Sigmoid colon (tissue), 4 donors: ENCODE results near the gene HPGDS.

Experiments
- CTCF ChIP-seq, 4 experiments: fragments of 450-650 bp in 3 of 4; fragments of 200-600 bp in 1 of 4; IDR thresholded peaks; one replicate each; pipeline ENCODE4 v1.5.1; 2016 to 2019; ENCODE audit warnings: antibody characterized with exemption in 4 of 4, mild to moderate bottlenecking in 3 of 4, moderate library complexity in 2 of 4
- POLR2AphosphoS5 ChIP-seq, 4 donors: sonication (generic); formaldehyde crosslinking; IDR thresholded peaks; one replicate each; pipeline ENCODE4 v1.6.1; 2017; ENCODE audit warnings: antibody characterized with exemption in 4 of 4

GRCh38 chr4:94329933-94330332 lies 12.7 kb downstream of the HPGDS start:
- TF ChIP-seq CTCF (IDR thresholded peaks at IDR 0.05) (no peak), POLR2AphosphoS5 (IDR thresholded peaks at IDR 0.05) (no peak)
